Kidney (tissue), 14 donors: ENCODE data around the gene GLRA3. TPM values are rescaled to one million over a fixed set of nuclear protein-coding genes. Genes with fewer than 3 reads are reported as not detected.

Experiments
- DNase-seq, 5 donors: peaks; one replicate each; pipeline ENCODE4 v3.0.0-alpha.2; 2013 to 2020
- FAIRE-seq: peaks from 2 replicates; lab custom pipeline; 2012; peaks lifted over from hg19 to GRCh38; lab: Jason Lieb, UNC
- H3K27ac ChIP-seq, 2 donors: one replicate each; pipeline ENCODE4 v1.7.0; 2013; ENCODE audit warnings: low read depth in 2 of 2, low read length in 2 of 2, inconsistent platforms in 1 of 2
- H3K27me3 ChIP-seq: one replicate; pipeline ENCODE4 v1.7.1; 2013; ENCODE audit warnings: low read length, inconsistent platforms; ENCODE audit not compliant: control insufficient read depth, insufficient read depth
- H3K36me3 ChIP-seq, 3 donors: one replicate each; pipeline versions ENCODE4 v1.7.0 to v1.7.1; 2013; ENCODE audit warnings: low read length in 3 of 3, control low read depth in 1 of 3, inconsistent platforms in 1 of 3; ENCODE audit not compliant: insufficient read depth in 3 of 3, control insufficient read depth in 2 of 3
- H3K4me1 ChIP-seq, 3 donors: one replicate each; pipeline versions ENCODE4 v1.7.0 to v1.7.1; 2013; ENCODE audit warnings: low read length in 3 of 3, inconsistent platforms in 1 of 3, low read depth in 1 of 3; ENCODE audit not compliant: control insufficient read depth in 2 of 3, insufficient read depth in 2 of 3
- H3K4me3 ChIP-seq, 3 donors: one replicate each; pipeline versions ENCODE4 v1.7.0 to v1.8.1; 2013; ENCODE audit warnings: low read length in 3 of 3, control low read depth in 1 of 3, inconsistent platforms in 1 of 3
- H3K9ac ChIP-seq, 3 donors: one replicate each; pipeline versions ENCODE4 v1.7.0 to v1.7.1; 2013; ENCODE audit warnings: low read length in 3 of 3, control low read depth in 1 of 3, inconsistent platforms in 1 of 3
- H3K9me3 ChIP-seq, 3 donors: one replicate each; pipeline versions ENCODE4 v1.7.0 to v1.7.1; 2013; ENCODE audit warnings: low read length in 3 of 3, control low read depth in 1 of 3, inconsistent platforms in 1 of 3; ENCODE audit not compliant: control insufficient read depth in 2 of 3, insufficient read depth in 1 of 3
- intact Hi-C: fragments of 100-400 bp; cut with DNase I; formaldehyde crosslinking; loops from one replicate; pipeline ENCODE4 v1.11.1; 2022
- polyA plus RNA-seq: library from polyadenylated mRNA; stranded (reverse); fragments of 350-450 nt; fragmentation: Illumina TruSeq; extraction: RNeasy Lipid Tissue Mini Kit (QIAGEN cat#74804); gene quantifications from one replicate; pipeline ENCODE4 v1.2.3, GENCODE V29; 2014; ENCODE audit warnings: low read depth, low replicate concordance; ENCODE audit not compliant: insufficient read depth
- total RNA-seq: library from RNA; stranded (reverse); fragmentation: NEBNext Ultra II Directional; extraction: Animal tissue kit (Norgen Biotek cat#: 25700); gene quantifications from one replicate; pipeline ENCODE4 v1.2.1, GENCODE V29; 2021
- TF ChIP-seq, protein P1 (sequence below): IDR thresholded peaks from 3 replicates; pipeline ENCODE4 v1.5.1; 2012; ENCODE audit warnings: mild to moderate bottlenecking, moderate library complexity, borderline replicate concordance; ENCODE audit not compliant: insufficient read depth; ENCODE audit errors: extremely low read depth
- donor health status: control.
- donor health status: control.
- donor health status: control.
- donor health status: control.
- donor health status: control.
- donor health status: DM: yes; HTN: yes; CAD: no.
- donor health status: Normal renal cell carcinoma (clear cell type).

Gene GLRA3
- total and polyA plus RNA-seq, 2 donors from 2014 or later: 0.13 TPM; not detected in 1

DNA sequence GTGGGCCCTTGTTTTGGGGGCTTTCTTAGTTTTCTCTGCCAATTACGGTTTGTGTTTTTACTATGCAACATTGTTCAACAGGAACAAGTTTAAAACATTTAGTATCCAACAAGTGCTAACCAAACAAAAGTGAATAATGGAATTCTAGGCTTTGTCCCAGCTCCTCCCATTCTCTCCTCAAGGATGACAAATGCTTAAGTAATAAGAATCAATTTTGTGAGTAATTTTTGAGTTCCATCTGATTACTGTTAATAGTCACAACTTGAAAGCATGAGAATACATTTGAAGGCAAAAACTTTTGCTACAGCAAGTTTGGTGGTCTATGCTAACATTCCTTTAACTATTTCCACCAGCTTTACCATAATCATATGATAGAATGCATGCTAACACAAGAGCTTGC lies 228.7 kb downstream of the GLRA3 start:
- Histone ChIP-seq H3K9ac (no peak overlapping the region), H3K9me3 (no peaks in the 10 kb centered on the region), H3K27me3 (no peaks in the 10 kb centered on the region), H3K4me3 (no peak overlapping the region), H3K4me1 (no peaks in the 10 kb centered on the region), H3K36me3 (no peaks in the 10 kb centered on the region), H3K27ac (no peak overlapping the region)
- TF ChIP-seq, protein P1, sequence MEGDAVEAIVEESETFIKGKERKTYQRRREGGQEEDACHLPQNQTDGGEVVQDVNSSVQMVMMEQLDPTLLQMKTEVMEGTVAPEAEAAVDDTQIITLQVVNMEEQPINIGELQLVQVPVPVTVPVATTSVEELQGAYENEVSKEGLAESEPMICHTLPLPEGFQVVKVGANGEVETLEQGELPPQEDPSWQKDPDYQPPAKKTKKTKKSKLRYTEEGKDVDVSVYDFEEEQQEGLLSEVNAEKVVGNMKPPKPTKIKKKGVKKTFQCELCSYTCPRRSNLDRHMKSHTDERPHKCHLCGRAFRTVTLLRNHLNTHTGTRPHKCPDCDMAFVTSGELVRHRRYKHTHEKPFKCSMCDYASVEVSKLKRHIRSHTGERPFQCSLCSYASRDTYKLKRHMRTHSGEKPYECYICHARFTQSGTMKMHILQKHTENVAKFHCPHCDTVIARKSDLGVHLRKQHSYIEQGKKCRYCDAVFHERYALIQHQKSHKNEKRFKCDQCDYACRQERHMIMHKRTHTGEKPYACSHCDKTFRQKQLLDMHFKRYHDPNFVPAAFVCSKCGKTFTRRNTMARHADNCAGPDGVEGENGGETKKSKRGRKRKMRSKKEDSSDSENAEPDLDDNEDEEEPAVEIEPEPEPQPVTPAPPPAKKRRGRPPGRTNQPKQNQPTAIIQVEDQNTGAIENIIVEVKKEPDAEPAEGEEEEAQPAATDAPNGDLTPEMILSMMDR: no peak
- FAIRE-seq (no peak), DNase-seq (no peak)
- intact Hi-C loops: no loop called here

DNA sequence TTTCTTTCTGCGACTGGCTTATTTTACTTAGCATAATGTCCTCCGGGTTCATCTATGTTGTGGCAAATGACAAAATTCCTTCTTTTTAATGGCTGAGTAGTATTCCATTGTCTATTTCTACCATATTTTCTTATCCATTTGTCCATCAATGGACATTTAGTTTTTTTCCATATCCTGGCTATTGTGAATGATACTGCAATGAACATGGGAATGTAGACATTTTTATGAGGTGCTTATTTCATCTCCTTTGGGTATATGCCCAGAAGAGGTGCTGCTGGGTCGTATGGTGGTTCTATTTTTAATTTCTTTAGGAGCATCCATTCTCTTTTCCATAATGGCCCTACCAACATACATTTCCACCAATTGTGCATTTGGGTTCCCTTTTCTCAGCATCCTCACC lies 230.2 kb downstream of the GLRA3 start:
- Histone ChIP-seq H3K4me1 (no peaks in the 10 kb centered on the region), H3K9me3 (no peaks in the 10 kb centered on the region), H3K36me3 (no peaks in the 10 kb centered on the region), H3K9ac (no peak overlapping the region), H3K27ac (no peak overlapping the region), H3K4me3 (no peak overlapping the region), H3K27me3 (no peaks in the 10 kb centered on the region)
- DNase-seq: no peak
- intact Hi-C loops: no loop called here
- FAIRE-seq: no peak
- TF ChIP-seq, protein P1: no peak

DNA sequence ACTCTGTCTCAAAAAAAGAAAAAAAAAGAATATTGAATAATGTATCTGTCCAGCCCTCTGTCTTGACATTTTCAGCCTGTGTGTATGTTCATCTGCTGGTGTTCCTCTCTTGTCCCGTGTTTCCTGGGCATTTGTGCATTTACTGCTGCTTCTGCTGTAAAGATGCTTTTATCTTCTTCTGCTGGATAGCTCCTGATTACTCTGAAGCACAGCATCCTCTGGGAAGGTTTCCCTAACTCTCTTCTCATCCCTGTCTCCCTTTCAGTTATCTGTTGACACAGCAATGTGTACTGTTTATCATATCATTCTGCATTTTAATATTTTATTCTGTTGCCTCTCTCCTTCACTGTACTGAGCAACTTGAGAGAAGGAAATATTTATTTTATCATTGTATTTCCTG lies 232.5 kb downstream of the GLRA3 start:
- Histone ChIP-seq H3K36me3 (no peaks in the 10 kb centered on the region), H3K9me3 (no peaks in the 10 kb centered on the region), H3K4me3 (no peak overlapping the region), H3K27ac (no peak overlapping the region), H3K9ac (no peak overlapping the region), H3K4me1 (no peaks in the 10 kb centered on the region), H3K27me3 (no peaks in the 10 kb centered on the region)
- TF ChIP-seq, protein P1: no peak
- FAIRE-seq (no peak), DNase-seq (no peak)
- intact Hi-C loops: no loop called here

DNA sequence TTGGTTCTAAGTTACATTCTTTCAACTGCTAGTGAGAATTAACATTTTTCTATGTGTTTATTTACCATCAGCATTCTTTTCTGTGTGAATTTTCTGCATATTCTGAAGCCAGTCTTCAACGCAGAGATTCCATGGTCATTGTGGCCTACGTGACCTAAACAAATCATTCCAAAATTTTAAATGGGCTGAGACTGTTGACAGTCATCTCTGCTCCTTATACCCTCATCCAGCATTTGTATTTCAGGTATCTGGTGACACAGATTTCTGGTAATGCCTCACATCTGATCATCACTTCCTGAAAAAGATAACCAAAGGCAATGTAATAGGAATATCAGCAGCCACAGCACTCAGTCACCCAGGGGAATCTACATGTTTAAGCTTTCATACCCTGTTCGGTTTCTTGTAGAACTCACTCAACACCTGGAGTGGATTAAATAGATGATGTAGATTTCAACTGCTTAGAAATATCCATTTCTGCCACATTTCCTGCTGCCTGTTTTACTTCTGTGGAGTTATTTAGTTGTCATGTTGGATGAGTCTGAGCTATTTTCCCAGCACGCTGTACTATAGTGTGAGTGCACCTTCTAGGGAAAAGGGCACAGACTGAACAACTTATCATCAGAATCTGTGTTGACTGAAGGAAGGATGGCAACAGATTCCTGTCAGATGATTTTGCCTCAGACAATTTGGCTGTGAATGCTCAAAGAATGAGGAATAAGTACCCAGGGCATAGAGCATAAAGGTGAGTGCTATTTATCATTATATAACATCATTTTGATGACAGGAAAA lies 233.7 kb downstream of the GLRA3 start:
- Histone ChIP-seq H3K27ac (no peak overlapping the region), H3K9me3 (no peaks in the 10 kb centered on the region), H3K36me3 (no peaks in the 10 kb centered on the region), H3K4me1 (no peaks in the 10 kb centered on the region), H3K9ac (no peak overlapping the region), H3K4me3 (no peak overlapping the region), H3K27me3 (no peaks in the 10 kb centered on the region)
- DNase-seq: no peak
- intact Hi-C loops: no loop called here
- FAIRE-seq: no peak
- TF ChIP-seq, protein P1: no peak
